GM21526 (cell line): Measurements from ENCODE around the gene POU5F1.

Experiments
- ATAC-seq: cut with Tn5 transposase; IDR thresholded peaks from one replicate; pipeline ENCODE4 v1.9.1; 2021; ENCODE audit warnings: moderate library complexity; ENCODE audit not compliant: unreplicated experiment, low FRiP score

Gene POU5F1

GRCh38 chr6:31144296-31144969 is 26.0 kb downstream of the POU5F1 start:
- no peak for ATAC-seq

GRCh38 chr6:31143148-31143547 is 27.3 kb downstream of the POU5F1 start:
- no peak for ATAC-seq

GRCh38 chr6:31142361-31142761 is 28.1 kb downstream of the POU5F1 start:
- no peak for ATAC-seq

GRCh38 chr6:31140643-31141042 is 29.8 kb downstream of the POU5F1 start:
- no peak for ATAC-seq

DNA sequence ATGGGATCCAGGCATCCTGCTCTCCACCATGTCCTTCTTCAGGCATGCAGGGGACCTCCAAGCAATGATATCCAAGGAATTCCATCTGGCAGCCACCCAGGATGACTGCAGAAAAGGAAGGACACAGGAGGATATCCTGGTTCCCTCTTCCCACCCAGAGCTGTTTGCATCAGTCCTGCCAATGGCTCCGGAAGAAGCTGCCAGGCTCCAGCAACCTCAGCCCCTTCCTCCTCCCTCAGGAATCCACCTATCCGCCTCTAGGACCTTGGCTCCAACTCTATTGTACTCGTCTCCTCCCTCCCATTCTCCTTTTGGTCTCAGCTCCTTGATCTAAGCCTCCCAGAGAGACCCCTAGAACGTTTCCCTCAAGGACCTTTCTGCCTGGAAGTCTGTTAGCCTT is 30.9 kb downstream of the POU5F1 start:
- ATAC-seq = no peak

DNA sequence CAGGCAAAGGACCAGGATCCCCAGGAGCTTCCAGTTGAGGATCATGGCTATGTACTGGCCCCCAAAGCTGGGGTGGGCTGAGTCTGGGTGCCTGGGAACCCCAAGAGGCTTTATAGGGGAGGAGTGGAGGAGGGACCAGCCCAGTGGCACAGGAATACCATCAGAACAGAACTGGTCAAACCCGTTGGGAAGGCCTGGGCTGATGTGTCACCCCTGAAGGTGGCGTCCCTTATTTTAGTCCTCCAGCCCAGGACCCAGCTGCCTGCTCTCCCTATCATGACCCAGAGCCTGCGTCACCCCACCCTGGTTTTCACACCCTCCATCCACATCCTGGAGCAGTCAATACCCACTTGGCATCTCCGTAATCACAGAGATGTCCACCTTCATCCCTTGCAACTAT is 31.5 kb downstream of the POU5F1 start, which contains the start of gene PSORS1C2:
Gene PSORS1C2 (minus strand): TSS at position 85 of the 400 bp plus-strand sequence. CDS start 40 bp downstream, at position 45.
- no peak for ATAC-seq

- ATAC-seq = no peak
Measured at GRCh38 chr6:31135710-31136109, 34.8 kb downstream of the POU5F1 start.

DNA sequence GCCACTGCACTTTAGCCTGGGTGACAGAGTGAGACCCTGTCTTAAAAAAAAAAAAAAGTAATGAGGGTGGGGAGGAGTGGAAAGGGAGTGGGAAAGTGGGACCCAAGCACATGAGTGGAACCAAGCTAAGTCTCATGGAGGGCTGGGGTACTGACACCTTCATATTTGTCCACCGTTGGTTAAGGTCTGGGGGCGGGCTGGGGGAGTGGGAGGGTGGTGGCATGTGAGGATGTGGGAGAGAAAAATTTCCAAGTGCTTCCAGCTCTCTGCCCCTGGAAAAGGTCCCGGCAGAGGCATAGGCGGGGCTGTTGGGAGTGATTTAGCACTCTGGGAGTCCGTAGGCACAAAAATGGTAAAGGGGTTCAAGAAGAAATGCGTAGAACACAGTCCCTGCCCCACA is 37.7 kb downstream of the POU5F1 start:
- no peak for ATAC-seq

GRCh38 chr6:31131595-31131994 is 38.9 kb downstream of the POU5F1 start:
- no peak for ATAC-seq

DNA sequence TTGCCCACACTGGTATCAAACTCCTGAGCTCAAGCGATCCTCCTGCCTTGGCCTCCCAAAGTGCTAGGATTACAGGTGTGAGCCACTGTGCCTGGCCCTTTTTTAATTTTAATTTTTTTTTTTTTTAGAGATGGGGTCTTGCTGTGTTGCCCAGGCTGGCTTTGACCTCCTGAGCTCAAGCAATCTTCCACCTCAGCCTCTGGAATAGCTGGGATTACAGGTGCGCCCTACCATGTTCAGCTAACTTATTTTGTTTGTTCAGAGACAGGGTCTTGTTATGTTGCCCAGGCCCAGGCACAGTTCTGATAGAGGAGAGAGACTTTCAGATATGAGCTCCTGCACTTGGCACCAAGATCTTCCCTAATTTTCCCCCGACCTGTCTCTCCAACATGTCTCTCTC is 39.7 kb downstream of the POU5F1 start:
- ATAC-seq = no peak

DNA sequence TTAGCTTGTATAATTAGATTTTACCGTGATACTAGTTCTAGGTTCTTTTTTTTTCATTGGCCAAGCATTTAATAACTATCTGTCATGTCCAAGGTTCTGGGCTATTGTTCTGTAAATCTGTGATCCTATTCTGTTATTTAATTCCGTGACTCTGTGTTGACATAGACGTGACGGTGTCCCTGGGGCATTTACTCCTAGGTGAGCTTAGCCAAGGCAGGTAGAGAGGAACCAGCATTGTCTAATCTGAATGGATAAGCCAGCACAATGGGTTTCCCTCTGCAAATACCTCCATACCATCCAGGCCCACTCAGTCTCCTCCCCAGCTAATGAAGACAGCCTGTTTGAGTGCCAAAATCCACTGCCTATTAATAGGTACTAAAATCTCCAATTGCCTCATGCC is 41.4 kb downstream of the POU5F1 start:
- no peak for ATAC-seq

DNA sequence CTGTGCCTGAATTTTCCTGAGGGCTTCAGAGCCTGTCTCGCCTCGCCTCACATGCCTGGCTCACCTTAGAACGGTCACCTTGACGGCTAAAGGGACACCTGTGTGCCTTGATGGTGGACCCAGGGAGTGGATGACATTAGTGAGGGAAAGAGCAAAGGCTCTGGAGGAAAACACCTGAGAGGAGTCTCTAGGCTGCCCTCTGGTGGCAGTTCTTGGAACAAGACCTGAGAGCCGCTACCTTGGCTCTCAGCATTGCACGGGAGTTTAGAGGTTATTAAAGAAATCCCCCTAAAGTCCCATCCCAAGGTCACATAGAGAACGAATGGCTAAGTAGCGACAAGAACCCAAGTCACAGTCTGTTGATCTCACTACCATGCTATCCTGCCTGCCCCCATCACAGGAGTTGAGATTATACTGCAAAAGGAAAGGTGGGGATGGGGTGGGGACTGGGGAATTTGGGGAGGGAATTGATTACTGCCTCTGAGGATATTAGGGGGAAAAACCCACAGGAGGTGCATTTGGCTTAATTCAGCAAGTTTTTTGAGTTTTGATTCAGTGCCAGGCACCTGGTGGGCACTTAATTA is 42.3 kb downstream of the POU5F1 start:
- no peak for ATAC-seq

DNA sequence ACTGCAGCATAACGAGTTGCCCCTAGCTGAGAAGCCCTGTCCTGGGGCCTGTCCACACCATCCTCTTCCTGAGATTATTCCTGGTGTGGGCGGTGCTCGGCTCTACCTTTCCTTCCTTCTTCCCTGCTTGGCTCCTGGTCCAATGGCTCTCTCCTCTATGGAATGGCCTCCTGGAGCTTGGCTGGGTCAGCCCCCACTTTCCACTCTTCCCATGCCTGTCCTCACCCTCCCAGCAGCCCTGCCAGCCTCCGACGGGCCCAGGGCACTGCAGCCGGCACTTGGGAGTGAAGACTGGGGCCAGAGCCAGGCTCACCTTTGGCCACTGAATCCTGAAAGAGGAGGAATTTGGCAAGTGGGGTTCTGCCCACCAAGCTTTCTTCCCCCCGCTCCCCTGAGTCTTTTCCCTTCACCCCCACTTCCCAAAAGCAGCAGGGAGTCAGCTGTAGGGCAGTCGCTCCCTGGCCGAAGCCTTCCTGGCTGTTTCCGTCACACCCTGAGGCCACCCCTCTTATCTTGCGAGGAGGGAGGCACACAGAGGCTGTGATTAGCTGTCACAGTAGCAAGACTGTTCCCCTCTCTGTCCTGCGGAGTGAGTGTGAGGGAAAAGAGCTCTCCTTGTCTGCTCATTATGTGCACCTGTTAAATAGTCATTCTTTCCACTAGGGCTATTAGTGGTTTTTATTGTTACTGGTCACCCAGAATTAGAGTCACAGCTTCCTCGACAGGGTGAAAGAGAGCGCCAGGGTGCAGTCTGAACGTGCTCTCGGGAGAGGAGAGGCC is 43.9 kb downstream of the POU5F1 start:
- no peak for ATAC-seq

DNA sequence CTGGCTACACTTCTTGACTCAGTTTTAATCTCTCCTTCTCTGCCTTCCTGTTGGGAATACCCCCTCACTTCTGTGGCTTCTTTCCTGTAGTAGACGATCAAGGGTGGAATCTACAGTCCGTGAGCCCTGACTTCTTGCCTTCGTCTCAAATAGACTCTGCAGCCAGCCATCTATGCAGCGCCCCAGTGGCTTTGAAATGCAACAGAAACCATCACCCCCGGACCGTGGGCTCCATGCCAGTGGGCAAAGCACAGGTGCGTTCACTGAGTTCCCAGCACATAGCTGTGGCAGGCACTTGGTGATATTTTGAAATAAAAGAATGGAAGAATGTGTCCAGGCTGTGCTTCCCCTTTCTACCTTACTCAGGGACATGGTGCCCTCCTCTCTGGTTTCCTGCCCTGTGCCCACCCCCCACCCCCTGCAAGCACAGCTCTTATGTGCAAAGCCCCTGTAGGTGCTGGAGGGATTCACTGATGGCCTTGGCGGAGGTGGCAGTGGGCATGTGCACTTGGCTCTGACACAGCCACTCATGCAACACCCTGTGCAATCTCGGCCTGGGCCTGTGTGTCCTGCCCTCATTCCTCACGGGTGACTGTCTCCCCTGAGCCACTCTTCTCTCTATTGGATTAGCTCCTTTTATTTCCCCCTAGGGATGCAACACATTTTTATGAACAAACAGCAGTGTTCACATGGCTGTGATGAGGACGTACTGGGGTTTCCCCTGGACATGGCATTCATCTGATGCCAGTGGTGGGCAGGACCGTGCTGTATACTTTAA is 44.7 kb downstream of the POU5F1 start:
- ATAC-seq = no peak

DNA sequence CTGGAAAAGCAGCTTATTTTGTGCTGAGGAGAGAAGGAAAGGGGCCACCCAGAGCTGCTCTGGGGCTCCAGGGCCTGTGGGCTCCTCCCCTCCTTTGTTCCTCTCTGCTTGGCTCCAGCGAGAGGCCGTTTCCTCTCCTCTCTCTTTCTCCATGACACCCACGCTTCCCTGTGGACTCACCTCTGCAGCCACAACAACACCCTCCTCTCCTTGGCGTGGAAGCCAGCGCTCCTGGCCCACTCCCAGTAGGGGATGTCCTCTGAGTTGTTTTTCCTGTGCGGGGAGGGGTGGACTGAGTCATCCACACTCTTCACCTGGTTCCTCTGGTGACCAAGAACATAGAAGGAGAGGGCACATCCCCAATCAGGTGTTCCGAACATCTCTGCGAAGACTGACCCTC is 45.3 kb downstream of the POU5F1 start:
- no peak for ATAC-seq

DNA sequence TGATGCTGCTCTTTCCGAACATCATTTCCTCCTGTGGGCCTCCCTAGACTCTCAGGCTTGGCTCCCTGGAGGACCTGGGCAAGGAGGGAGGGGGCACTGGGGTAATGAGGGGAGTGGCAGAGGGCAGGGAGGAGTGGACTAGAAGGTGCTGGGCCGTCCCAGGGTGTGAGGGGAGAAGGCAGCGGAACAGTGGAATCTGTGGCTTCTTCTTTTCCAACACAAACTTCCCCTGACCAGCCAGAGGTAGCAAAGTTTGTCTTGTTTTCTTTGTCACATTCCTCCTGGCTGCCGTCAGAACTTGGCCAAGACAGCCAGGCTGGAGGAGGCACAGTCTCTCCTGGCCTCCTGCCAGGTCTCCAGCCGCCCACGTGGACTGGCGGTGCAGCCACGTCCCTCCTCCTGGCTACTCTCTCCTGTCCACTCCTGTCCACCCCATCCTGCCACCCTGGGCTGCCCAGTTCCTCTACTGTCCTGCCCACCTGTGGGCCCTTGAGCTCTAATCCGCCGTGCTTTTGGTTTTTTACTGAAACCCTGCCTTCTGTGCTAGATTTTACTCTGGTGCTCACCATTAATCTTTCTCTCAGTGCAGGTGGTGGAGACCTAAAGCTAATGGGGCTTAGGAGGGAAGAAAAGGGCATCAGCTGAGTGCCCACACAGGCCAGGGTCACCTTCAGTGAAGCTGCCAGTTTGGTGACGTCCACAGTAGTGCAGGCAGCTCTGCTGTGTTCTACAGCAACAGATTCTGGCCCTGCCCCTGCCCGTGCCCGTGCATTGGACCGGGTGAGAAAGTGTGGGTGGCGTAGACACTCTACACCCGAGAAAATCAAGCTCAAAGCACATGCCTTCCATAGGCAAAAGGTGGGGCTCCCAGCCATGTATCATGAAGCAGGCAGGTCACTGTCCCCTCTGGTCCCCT is 47.4 kb downstream of the POU5F1 start:
- no peak for ATAC-seq

DNA sequence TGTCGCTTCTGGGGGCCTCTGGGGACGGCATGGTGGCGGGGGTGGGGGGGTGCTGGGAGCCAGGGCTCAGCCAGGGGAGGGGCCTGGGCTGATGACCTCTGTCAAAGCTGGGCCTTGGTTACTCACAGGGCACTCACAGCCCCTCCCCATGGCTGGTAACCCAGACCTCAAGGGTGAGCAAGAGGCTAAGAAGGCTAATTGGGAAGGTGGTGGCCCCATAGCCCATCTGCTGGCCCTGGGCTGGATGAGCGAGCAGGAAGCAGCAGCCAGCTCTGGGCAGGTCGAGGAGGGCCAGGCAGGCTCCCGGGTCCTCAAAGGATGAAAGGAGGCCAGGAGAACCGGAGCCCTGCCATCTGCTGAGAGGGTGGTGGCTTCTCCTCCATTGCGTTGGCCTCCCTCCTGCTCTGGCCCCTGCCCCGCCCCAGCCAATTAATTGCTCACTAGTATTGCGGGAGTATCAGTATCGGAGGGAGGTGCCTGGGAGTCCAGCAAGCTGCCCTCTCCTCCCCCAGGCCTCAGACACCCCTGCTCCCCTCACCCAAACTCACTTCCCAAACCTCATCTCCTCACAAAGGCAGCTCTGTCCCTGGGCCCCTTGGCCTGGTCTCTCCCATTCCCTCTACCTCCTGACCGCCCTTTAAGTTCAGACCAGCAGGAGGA is 49.2 kb downstream of the POU5F1 start:
- ATAC-seq = no peak

- no peak for ATAC-seq
Measured at GRCh38 chr6:31120151-31120915, 50.1 kb downstream of the POU5F1 start, which contains the start of gene CDSN. CDSN (minus strand) TSS chr6:31120446; CDS start chr6:31120419, 27 bp downstream.

DNA sequence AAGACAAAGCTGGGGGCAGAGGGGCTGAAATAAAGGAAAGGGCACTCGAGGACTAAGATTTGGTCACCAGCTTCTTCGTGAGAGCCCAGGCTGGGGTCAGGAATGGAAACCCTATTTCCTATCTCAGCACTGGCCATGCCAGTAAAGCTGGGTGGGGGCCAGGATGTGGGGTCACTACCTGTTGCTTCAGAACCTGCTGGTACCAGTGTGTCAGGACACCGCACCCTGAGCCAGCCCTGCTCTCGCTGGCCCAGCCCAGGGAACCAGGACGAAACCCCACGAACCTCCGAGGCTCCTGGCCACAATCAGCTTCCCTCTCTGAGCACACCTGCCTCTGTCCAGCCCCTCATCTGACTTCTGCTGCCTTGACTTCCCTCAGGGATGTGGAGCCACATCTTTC is 52.3 kb downstream of the POU5F1 start:
- ATAC-seq = no peak
